Putamen (tissue), 1 donor: ENCODE measurements around the gene NEDD9.

Experiments
- DNase-seq: peaks from one replicate; pipeline ENCODE4 v3.0.0-alpha.2; 2016; ENCODE audit warnings: low spot score

NEDD9 gene

GRCh38 chr6:11177271-11177670, 55.2 kb downstream of the NEDD9 start:
- no peak for DNase-seq

GRCh38 chr6:11174242-11174611, 58.2 kb downstream of the NEDD9 start:
- no peak for DNase-seq

GRCh38 chr6:11172501-11173327, 59.8 kb downstream of the NEDD9 start:
- DNase-seq, result no peak

- DNase-seq, result no peak
Observed at GRCh38 chr6:11171952-11172351, 60.5 kb downstream of the NEDD9 start.

GRCh38 chr6:11168091-11168635, 64.3 kb downstream of the NEDD9 start:
- no peak for DNase-seq

GRCh38 chr6:11166948-11167347, 65.5 kb downstream of the NEDD9 start:
- no peak for DNase-seq

- no peak for DNase-seq
Observed at GRCh38 chr6:11164717-11165646, 67.5 kb downstream of the NEDD9 start.

GRCh38 chr6:11163932-11164331, 68.5 kb downstream of the NEDD9 start:
- no peak for DNase-seq

GRCh38 chr6:11162262-11162661, 70.2 kb downstream of the NEDD9 start:
- DNase-seq, result no peak

- DNase-seq, result peak; percentile 82
Observed at GRCh38 chr6:11161031-11161956, 71.2 kb downstream of the NEDD9 start.

- no peak for DNase-seq
Observed at GRCh38 chr6:11160199-11160598, 72.3 kb downstream of the NEDD9 start.

GRCh38 chr6:11155589-11155988, 76.9 kb downstream of the NEDD9 start:
- no peak for DNase-seq

GRCh38 chr6:11153447-11153846, 79.0 kb downstream of the NEDD9 start:
- no peak for DNase-seq

- DNase-seq, result no peak
Observed at GRCh38 chr6:11152581-11152980, 79.9 kb downstream of the NEDD9 start.

- no peak for DNase-seq
Observed at GRCh38 chr6:11151488-11151887, 81.0 kb downstream of the NEDD9 start.

- DNase-seq, result no peak
Observed at GRCh38 chr6:11149551-11149950, 82.9 kb downstream of the NEDD9 start.

- DNase-seq, result no peak
Observed at GRCh38 chr6:11146117-11146826, 86.2 kb downstream of the NEDD9 start.

- peak; percentile 65 for DNase-seq
Observed at GRCh38 chr6:11144393-11144851, 88.0 kb downstream of the NEDD9 start.

- DNase-seq, result no peak
Observed at GRCh38 chr6:11143394-11144371, 88.8 kb downstream of the NEDD9 start.
